ENCODE measurements around the gene SLC9B1. TPM values are rescaled to one million over a fixed set of nuclear protein-coding genes. Genes with fewer than 3 reads are reported as not detected.
"Not testable (repeated sequence)": the region's sequence is repeated elsewhere in the genome, so short reads cannot be mapped to it uniquely, and the experiment has no call there.

The SLC9B1 gene
- total RNA-seq, 3 donors from 2014 or later: 0.44 to 1.6 (median 1.3) TPM

DNA sequence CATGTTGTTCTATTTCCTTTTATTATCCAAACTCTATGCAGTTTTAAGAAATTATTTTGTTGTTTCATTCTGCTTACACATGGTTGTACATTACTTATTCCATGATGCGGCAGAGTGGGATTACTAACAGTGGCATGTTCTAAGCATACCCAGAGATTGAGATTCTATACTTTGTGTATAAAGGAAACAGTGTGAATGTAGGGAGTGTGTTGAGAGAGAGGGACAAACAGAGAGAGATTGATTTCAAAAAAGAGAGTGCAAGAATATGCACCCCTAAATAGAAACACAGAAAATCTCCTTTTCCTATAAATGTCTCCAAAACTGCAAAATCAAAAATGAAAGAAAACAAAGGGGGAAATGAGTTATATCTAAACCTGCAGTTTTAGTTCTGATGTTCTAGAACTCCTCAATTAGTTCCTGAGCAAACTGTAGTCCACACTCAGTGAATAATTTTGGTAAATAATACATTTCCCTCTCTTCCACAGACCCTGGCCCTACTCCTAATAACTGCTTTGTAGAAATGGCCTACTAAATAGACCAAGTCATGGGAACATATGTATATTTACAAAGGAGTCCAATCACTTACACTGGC, 31.0 kb downstream of the SLC9B1 start:
- intact Hi-C loops (cut with DNase I; ENCODE audit: low total_unique reads): no loop called here
- no peak for DNase-seq (ENCODE audit: low spot score in 2 of 2)
- no peaks in the 10 kb centered on the region for H3K4me1 ChIP-seq
- H3K27ac ChIP-seq: no peak overlapping the region
- no peaks in the 10 kb centered on the region for H3K27me3 ChIP-seq
- H3K36me3 ChIP-seq: no peaks in the 10 kb centered on the region
- no peak overlapping the region for H3K4me3 ChIP-seq
- TF ChIP-seq POLR2A (IDR thresholded peaks at IDR 0.05) (no peak), POLR2AphosphoS5 (IDR thresholded peaks at IDR 0.05) (no peak)
- TF ChIP-seq, protein P1, sequence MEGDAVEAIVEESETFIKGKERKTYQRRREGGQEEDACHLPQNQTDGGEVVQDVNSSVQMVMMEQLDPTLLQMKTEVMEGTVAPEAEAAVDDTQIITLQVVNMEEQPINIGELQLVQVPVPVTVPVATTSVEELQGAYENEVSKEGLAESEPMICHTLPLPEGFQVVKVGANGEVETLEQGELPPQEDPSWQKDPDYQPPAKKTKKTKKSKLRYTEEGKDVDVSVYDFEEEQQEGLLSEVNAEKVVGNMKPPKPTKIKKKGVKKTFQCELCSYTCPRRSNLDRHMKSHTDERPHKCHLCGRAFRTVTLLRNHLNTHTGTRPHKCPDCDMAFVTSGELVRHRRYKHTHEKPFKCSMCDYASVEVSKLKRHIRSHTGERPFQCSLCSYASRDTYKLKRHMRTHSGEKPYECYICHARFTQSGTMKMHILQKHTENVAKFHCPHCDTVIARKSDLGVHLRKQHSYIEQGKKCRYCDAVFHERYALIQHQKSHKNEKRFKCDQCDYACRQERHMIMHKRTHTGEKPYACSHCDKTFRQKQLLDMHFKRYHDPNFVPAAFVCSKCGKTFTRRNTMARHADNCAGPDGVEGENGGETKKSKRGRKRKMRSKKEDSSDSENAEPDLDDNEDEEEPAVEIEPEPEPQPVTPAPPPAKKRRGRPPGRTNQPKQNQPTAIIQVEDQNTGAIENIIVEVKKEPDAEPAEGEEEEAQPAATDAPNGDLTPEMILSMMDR (IDR thresholded peaks at IDR 0.05): no peak
- peaks cover 0 to 2% of the 10 kb centered on the region in 2 donors for H3K9me3 ChIP-seq

DNA sequence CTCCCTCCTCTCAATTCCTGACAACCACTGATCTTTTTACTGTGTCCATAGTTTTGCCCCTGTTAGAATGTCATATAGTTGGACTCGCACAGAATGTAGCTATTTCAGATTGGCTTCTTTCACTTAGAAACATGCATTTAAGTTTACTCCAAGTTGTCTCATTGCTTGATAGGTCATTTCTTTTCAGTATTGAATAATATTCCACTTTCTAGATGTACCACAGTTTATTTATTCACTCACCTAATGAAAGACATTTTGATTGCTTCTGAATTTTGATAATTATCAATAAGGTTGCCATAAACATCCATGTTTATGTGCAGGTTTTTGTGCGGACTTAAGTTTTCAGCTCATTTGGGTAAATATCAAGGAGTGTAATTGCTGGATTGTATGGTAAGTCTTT, 38.5 kb downstream of the SLC9B1 start:
- TF ChIP-seq, protein P1 (IDR thresholded peaks at IDR 0.05): no peak
- TF ChIP-seq POLR2AphosphoS5 (IDR thresholded peaks at IDR 0.05): no peak
- no peak for TF ChIP-seq POLR2A (IDR thresholded peaks at IDR 0.05)
- no peaks in the 10 kb centered on the region for H3K36me3 ChIP-seq
- no peak overlapping the region for H3K27ac ChIP-seq
- peaks cover 0 to 8% of the 10 kb centered on the region in 2 donors for H3K9me3 ChIP-seq
- no peak for DNase-seq (ENCODE audit: low spot score in 2 of 2)
- H3K4me3 ChIP-seq: no peak overlapping the region
- H3K4me1 ChIP-seq: no peaks in the 10 kb centered on the region
- intact Hi-C loops (cut with DNase I; ENCODE audit: low total_unique reads): no loop called here
- no peaks in the 10 kb centered on the region for H3K27me3 ChIP-seq

DNA sequence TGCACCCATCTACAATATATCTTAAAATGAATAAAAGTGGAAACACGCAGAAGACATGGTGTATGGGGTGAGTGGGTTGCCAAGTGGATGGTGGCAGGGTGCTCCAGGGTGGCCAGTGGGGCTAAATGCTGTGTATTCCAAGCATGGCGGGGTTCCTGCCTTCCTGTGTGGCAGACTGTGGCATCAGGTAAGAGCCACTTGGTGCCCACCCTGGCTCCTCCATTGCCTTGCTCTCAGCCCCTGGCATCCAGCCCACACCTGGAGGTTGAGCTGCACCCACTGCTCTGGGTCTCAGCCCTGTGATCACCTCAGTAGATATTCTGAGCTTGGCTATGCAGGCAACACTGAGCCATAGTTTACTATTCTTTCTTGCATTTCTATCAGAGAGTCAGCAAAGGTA, 57.7 kb downstream of the SLC9B1 start:
- H3K27me3 ChIP-seq; H3K9me3 ChIP-seq; H3K4me1 ChIP-seq; intact Hi-C loops (cut with DNase I; ENCODE audit: low total_unique reads); DNase-seq (ENCODE audit: low spot score in 2 of 2); H3K27ac ChIP-seq; H3K36me3 ChIP-seq; H3K4me3 ChIP-seq: not testable (repeated sequence)

DNA sequence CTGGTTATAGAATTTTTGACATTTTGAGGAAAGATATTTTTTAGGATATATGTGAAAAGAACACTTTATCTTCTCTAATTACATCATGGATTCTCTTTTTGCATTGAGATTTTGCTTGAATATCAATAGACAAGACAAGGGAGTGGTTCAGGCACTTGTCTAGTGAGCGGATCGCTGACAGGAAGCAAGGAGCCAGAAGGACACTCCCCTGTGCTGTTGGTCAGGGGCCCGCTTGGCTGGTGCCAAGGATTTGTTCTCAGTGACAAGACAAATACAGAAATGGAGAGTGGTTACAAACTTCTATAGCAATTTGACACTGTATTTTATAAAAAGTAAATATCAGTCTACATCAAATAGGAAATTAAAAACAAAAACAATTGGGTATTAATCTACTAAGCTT, 60.0 kb downstream of the SLC9B1 start:
- no peaks in the 10 kb centered on the region for H3K27me3 ChIP-seq
- no peak for DNase-seq (ENCODE audit: low spot score in 2 of 2)
- no peaks in the 10 kb centered on the region for H3K9me3 ChIP-seq
- H3K4me1 ChIP-seq: no peaks in the 10 kb centered on the region
- TF ChIP-seq POLR2AphosphoS5 (IDR thresholded peaks at IDR 0.05): no peak
- TF ChIP-seq, protein P1 (IDR thresholded peaks at IDR 0.05): no peak
- no peak for TF ChIP-seq POLR2A (IDR thresholded peaks at IDR 0.05)
- intact Hi-C loops (cut with DNase I; ENCODE audit: low total_unique reads): no loop called here
- H3K36me3 ChIP-seq: no peaks in the 10 kb centered on the region
- no peak overlapping the region for H3K27ac ChIP-seq
- H3K4me3 ChIP-seq: no peak overlapping the region

DNA sequence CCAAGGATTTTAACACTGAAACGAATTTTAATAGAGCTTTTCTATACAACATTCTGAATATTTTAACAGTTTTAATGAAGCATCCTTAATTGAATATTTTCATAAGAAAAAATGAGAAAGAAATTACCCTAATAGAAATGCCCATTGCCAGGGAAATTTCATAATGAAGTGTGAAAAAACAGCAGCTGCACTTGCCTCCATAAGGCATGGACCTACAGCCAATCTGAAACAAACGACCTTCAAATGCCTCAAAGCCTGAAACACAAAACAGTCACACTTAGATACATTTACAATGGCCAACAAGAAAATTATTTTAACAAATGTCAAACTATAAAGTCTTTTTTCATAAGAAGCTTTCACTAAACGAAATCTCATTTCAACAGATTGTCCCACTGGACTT, 74.4 kb downstream of the SLC9B1 start:
- intact Hi-C loops (cut with DNase I; ENCODE audit: low total_unique reads): no loop called here
- Histone ChIP-seq H3K27me3 (no peaks in the 10 kb centered on the region), H3K4me3 (no peak overlapping the region), H3K36me3 (no peaks in the 10 kb centered on the region), H3K9me3 (no peaks in the 10 kb centered on the region), H3K4me1 (no peaks in the 10 kb centered on the region), H3K27ac (no peak overlapping the region)
- no peak for TF ChIP-seq POLR2AphosphoS5 (IDR thresholded peaks at IDR 0.05)
- TF ChIP-seq, protein P1 (IDR thresholded peaks at IDR 0.05): no peak
- TF ChIP-seq POLR2A (IDR thresholded peaks at IDR 0.05): no peak
- no peak for DNase-seq (ENCODE audit: low spot score in 2 of 2)

DNA sequence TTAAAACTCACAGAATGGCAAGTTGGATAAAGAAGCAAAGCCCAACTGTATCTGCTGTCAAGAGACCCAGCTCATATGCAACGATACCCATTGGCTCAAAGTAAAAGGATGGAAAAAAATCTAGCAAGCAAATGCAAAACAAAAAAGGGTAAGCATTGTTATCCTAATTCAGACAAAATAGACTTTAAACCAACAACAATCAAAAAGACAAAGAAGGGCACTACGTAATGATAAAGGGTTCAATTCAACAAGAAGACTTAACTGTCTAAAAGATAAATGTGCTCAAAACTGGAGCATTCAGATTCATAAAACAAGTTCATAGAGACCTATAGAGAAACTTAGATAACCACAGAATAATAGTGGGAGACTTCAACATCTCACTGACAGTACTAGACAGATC, 81.4 kb downstream of the SLC9B1 start:
- intact Hi-C loops (cut with DNase I; ENCODE audit: low total_unique reads): not testable (repeated sequence)

More for the DNA sequence above, 81.4 kb downstream of the SLC9B1 start:
- not testable (repeated sequence) for H3K27me3 ChIP-seq; H3K27ac ChIP-seq; H3K36me3 ChIP-seq; H3K9me3 ChIP-seq; H3K4me1 ChIP-seq; H3K4me3 ChIP-seq; DNase-seq (ENCODE audit: low spot score in 2 of 2)
